Activated CD4-positive, alpha-beta memory T cell treated with anti-CD3 and anti-CD28 coated beads, Interleukin-2, amount 10 ng/mL, durations not matched to agents 7 days and 5 days (primary cell): ENCODE data around the gene RAD21L1. TPM values are rescaled to one million over a fixed set of nuclear protein-coding genes. Genes with fewer than 3 reads are reported as not detected.

Source experiments
- CTCF ChIA-PET: fragments of 350-600 bp; sonication (Branson Sonifier 250); formaldehyde crosslinking; loops from one replicate; lab custom pipeline; 2021; ENCODE audit warnings: antibody characterized with exemption, inconsistent platforms; lab: Charles Lee
- POLR2A ChIA-PET: fragments of 350-600 bp; sonication (Branson Sonifier 250); formaldehyde crosslinking; loops from one replicate; lab custom pipeline; 2021; ENCODE audit warnings: antibody characterized with exemption; lab: Charles Lee
- DNase-seq: peaks from one replicate; pipeline ENCODE4 v3.0.0-alpha.2; 2020
- H3K27ac Mint-ChIP-seq: one replicate; pipeline ENCODE4 v1.8.0; 2021; ENCODE audit warnings: mild to moderate bottlenecking, mixed read lengths
- H3K27me3 Mint-ChIP-seq: one replicate; pipeline ENCODE4 v1.8.0; 2021; ENCODE audit warnings: mixed read lengths
- H3K36me3 Mint-ChIP-seq: one replicate; pipeline ENCODE4 v1.8.0; 2021; ENCODE audit warnings: low read depth, mixed read lengths
- H3K4me1 Mint-ChIP-seq: one replicate; pipeline ENCODE4 v1.8.0; 2021; ENCODE audit warnings: mixed read lengths
- H3K4me3 Mint-ChIP-seq: one replicate; pipeline ENCODE4 v1.8.0; 2021; ENCODE audit warnings: mild to moderate bottlenecking, mixed read lengths
- H3K9me3 Mint-ChIP-seq: one replicate; pipeline ENCODE4 v1.8.0; 2021; ENCODE audit warnings: mixed read lengths
- total RNA-seq, 2 experiments: library from RNA; stranded (reverse); gene quantifications; one replicate each; pipeline ENCODE4 v1.2.3, GENCODE V29; 2021

The RAD21L1 gene
- total RNA-seq, 2 experiments from 2014 or later, result not detected

DNA sequence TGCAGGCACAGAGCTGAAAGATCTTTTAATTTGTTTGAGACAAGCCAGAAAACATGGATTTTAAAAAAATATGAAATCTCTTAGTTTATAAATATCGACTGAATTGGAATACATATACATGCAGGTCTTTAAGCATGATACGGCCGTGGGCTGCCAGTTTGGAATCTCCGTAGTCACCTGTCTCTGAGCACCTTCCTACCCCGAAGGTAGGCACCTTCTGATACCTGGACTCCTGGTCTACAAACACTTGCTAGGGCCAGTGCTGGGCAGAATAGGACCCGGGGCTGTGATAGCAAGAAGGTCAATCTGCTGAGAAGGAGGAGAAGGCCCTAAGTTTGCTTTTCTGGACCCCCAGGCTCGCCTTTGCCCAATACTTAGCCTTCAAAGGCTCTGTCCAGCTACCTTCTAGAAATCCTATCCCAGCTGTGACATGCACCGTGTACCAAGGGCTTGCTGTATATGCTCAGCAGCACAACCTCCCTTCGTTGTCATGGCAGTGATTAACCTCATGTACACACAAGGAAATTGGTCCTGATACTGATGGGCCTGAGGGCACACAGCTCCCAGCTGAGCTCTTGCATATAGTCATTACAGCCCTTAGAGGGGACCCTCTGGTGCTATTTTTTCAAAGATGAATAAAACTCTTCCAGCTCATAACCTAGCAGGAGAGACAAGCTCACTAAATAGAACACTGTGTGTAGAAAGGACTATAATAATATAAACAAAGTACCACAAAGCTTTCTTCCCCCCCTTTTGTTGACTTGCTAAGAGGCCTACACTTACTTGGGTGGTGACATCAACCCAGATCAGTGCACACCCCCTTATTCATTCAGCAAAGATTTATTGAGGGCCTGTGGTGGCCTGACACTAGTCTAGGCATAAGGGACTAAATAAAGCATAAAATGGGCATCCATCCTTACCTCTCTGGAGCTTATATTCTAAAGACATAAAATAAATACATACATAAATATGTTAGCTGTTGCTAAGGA lies 58.0 kb downstream of the RAD21L1 start:
- ChIA-PET POLR2A (interaction anchor here (1.6 to 1.7 kb wide), 2 partner anchors 9 to 17 kb away, joined by 3 to 4 read pairs; no protein-coding TSS in a partner anchor), CTCF (no interaction called here)
- Mint-ChIP-seq H3K9me3 (no peaks in the 10 kb centered on the region), H3K27me3 (no peaks in the 10 kb centered on the region), H3K27ac (no peak overlapping the region), H3K36me3 (no peaks in the 10 kb centered on the region), H3K4me3 (no peak overlapping the region), H3K4me1 (peaks cover 21% of the 10 kb centered on the region)
- no peak for DNase-seq

DNA sequence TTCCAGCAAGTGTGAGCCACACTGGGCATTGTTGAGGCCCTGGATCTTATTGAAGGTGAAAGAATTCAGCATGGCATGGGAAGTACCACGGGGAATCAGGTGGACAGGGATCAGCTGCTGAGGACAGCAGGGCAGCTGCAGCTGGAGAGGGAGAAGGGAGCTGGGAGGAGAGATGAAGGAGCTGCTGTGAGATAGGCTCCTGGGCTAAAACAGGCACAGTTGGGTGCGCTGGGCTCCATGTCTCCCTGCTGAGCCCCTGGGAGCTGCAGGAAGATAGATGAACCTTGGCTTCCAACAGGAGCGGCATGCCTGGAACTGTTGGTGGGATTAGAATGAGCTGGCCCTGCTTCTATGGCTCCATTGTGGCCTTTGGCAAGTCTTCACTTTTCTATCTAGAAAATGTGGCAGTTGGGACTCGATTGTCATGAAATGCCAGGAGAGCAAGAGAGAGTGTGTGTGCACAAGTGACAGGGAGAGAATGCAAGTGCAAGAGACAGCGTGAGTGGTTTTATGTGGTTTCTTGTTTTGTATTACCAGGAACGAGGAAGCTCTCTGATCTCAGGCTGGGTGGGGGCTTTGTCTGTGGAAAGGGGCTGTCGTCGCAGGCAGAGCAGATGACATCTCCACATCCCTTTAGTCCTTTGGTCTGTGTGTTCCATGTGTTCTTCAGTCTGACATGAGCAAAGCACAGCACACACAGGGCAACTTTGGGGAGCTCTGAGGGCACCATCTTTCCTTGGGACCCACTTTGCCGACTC lies 60.6 kb downstream of the RAD21L1 start:
- Mint-ChIP-seq H3K27ac (peak overlapping the region; percentile 12), H3K4me3 (no peak overlapping the region), H3K4me1 (peaks cover 21% of the 10 kb centered on the region), H3K36me3 (no peaks in the 10 kb centered on the region), H3K27me3 (no peaks in the 10 kb centered on the region), H3K9me3 (no peaks in the 10 kb centered on the region)
- ChIA-PET CTCF (interaction anchor here (0.7 kb wide), 1 partner anchor 381 kb away, joined by 6 read pairs; no protein-coding TSS in a partner anchor), POLR2A (interaction anchor here (1.2 to 1.3 kb wide), 2 partner anchors 14 to 39 kb away, joined by 3 to 7 read pairs; no protein-coding TSS in a partner anchor)
- DNase-seq, result no peak

DNA sequence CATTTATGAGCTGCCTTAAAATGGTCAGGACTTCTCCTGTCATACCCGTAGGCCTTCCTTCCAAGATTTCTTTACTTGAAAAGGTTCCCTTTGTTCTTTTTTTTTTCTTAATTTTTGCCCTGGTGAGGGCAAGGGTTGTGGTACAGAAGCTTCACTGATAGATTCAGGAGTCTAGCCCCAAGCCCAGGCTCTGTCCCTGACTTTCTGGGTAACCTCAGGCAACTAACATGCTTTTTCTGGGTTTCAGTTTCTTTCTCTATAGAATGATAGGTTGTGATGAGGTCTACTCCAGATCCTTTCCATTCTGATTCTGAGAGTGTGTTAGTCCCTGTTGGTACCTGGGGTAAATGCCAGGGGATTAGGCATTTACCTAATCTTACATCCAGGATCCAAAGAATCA lies 61.5 kb downstream of the RAD21L1 start:
- DNase-seq, result no peak
- no peaks in the 10 kb centered on the region for H3K27me3 Mint-ChIP-seq
- H3K4me3 Mint-ChIP-seq, result no peak overlapping the region
- peak overlapping the region; percentile 66 for H3K27ac Mint-ChIP-seq
- POLR2A ChIA-PET, result interaction anchor here (1.2 to 1.3 kb wide), 2 partner anchors 13 to 39 kb away, joined by 3 to 7 read pairs; no protein-coding TSS in a partner anchor
- no peaks in the 10 kb centered on the region for H3K9me3 Mint-ChIP-seq
- H3K4me1 Mint-ChIP-seq, result peaks cover 21% of the 10 kb centered on the region
- no peaks in the 10 kb centered on the region for H3K36me3 Mint-ChIP-seq
- CTCF ChIA-PET, result no interaction called here

DNA sequence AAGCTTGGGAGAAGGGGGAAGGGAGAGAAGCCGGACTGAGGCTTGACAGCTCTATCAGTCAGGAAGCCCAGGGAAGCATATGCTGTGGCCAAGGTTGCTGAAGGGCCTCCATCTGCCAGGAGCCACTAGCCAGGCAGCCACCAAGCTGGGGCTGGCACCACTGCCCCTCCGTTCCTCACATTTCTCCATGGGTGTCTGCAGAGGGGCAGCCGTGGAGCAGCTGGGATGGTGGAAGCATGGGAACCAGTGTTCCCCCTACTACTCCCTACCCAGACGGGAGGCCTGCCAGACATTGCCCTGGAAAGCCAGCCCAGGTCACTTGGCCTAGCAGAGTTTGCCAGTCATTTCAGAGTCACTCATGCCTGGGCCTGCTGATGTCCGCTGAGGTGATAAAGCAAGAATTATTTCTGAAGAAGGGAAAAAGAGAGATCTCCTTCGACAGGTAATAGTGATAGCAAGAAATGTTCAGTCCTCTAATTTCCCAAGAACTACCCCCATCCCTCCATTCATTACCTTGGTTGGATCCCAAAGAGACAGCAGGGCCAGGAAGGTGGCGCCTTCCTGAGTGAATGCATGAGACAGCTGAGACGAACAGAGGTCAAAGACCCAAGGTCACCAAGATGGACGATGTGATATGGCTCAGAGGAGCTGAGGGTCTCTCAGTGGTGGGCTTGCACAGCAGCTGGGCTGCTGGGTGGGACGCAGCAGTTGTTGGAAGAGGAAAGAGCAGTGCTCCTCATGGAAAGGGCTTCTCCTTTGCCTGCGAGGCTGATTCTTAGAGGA lies 62.1 kb downstream of the RAD21L1 start:
- H3K4me1 Mint-ChIP-seq, result peaks cover 21% of the 10 kb centered on the region
- H3K36me3 Mint-ChIP-seq, result no peaks in the 10 kb centered on the region
- no peaks in the 10 kb centered on the region for H3K27me3 Mint-ChIP-seq
- ChIA-PET POLR2A (no interaction called here), CTCF (no interaction called here)
- DNase-seq, result no peak
- H3K9me3 Mint-ChIP-seq, result no peaks in the 10 kb centered on the region
- no peak overlapping the region for H3K27ac Mint-ChIP-seq
- no peak overlapping the region for H3K4me3 Mint-ChIP-seq

DNA sequence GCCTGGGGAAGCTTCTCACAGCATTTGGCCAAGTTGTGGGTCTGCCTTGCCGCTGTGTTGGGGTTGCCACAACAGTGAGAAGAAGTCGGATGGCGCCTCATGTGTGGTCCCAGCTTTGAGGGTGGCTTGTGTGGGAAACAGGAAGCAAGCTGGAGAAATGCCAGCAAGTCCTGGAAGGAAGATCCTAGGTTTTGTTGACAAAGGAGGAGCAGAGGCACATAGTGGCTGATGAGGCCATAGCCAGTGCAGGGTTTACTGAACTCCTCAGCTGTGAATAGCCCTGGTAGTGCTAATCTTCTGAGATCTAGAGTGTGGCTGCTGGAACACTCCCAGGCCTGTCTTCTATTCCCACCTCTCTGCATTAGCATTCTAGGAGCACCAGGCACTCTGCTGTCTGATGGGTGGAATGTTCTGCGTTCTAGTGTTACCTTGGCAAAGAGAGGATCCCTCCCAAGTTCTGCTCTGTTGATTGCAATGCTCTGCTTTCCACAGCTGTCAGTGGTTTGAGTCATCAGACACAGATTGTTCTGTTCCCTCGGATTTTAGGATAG lies 65.4 kb downstream of the RAD21L1 start:
- ChIA-PET POLR2A (no interaction called here), CTCF (interaction anchor here (1.4 kb wide), 1 partner anchor 10 kb away, joined by 5 read pairs; no protein-coding TSS in a partner anchor)
- Mint-ChIP-seq H3K27me3 (no peaks in the 10 kb centered on the region), H3K27ac (no peak overlapping the region), H3K9me3 (no peaks in the 10 kb centered on the region), H3K36me3 (no peaks in the 10 kb centered on the region), H3K4me3 (no peak overlapping the region), H3K4me1 (peaks cover 18% of the 10 kb centered on the region)
- no peak for DNase-seq

DNA sequence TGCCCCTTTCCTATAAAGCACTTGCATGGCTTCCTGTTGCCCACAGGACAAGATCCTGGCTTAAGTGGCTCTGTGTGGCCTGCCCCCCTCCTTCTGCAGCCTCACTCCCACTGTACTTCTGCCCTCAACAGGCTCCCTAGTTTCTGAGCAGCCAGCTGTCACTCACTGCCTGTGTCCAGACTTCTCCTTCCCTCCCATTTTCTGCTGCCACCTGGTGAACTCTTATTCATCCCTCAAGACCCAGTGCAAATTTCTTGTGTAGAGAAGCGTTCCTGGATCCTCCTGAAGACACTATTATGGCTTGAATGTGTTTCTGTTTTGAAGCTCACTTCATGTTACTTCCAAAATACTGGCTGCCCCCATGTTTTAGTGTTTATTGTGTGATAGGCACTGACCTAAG lies 66.8 kb downstream of the RAD21L1 start:
- no peak overlapping the region for H3K27ac Mint-ChIP-seq
- ChIA-PET CTCF (no interaction called here), POLR2A (interaction anchor here (1.1 kb wide), 1 partner anchor 9 kb away, joined by 3 read pairs; no protein-coding TSS in a partner anchor)
- no peak for DNase-seq
- peaks cover 5% of the 10 kb centered on the region for H3K4me1 Mint-ChIP-seq
- no peaks in the 10 kb centered on the region for H3K9me3 Mint-ChIP-seq
- no peaks in the 10 kb centered on the region for H3K36me3 Mint-ChIP-seq
- no peak overlapping the region for H3K4me3 Mint-ChIP-seq
- H3K27me3 Mint-ChIP-seq, result no peaks in the 10 kb centered on the region

DNA sequence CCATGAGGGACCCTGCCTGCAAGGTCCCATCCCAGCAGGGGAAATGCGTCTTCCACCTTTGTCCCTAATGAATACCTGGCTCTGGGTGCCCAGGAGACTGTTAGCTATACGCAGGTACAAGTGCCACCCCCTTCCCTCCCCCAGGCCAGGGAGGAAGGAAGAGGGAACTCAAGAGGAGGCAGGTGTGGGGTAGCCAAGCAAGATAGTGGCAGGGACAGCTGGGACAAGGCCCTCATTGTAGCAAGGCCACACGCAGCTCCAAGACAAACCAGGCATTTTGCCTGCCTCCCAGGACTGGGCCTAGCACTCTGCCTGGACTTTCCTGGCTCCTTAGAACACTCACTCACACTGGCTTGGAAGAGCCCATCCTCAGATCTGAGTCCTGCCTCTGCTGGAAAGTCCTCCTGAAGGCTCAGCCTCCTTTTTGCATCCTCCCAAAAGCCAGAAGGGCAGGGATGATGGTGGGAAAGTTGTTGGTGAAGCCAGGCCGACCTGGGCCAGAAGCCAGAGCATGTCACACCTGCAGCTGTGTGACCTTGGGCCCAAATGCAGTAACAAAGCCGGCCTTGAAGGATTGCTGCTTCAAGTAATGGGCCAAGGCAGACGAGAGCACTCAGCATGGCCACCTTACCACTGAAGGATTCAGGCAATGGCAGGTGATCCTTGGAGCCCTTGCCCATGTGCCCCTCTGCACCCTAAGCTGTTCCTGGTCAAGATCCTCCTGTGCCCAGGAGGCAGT lies 68.0 kb downstream of the RAD21L1 start:
- Mint-ChIP-seq H3K4me1 (no peaks in the 10 kb centered on the region), H3K27ac (no peak overlapping the region), H3K36me3 (no peaks in the 10 kb centered on the region), H3K4me3 (no peak overlapping the region), H3K9me3 (no peaks in the 10 kb centered on the region), H3K27me3 (no peaks in the 10 kb centered on the region)
- POLR2A ChIA-PET, result no interaction called here
- DNase-seq, result no peak
- CTCF ChIA-PET, result no interaction called here

DNA sequence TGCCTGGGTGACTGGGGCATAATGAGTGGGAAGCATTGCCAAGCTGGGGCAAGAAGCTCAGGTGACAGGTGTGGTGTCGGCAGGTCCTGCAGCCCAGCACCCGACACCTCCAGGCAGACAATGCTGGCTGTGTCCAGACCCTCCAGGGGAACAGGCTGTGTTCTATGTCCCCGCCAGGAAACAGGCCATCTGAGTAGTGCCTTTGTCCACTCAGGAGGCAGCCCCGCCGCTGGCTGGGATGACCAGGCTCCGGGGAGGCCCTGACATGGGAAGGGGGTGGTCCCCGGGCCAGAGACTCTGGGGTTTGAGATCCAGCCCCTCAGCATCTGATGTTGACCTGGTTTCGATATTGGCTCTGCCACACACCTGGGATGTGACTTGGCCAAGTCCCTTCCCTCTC lies 68.7 kb downstream of the RAD21L1 start:
- Mint-ChIP-seq H3K9me3 (no peaks in the 10 kb centered on the region), H3K36me3 (no peaks in the 10 kb centered on the region), H3K27me3 (no peaks in the 10 kb centered on the region), H3K4me1 (peaks cover under 1% of the 10 kb centered on the region), H3K27ac (no peak overlapping the region), H3K4me3 (no peak overlapping the region)
- ChIA-PET CTCF (no interaction called here), POLR2A (no interaction called here)
- no peak for DNase-seq

DNA sequence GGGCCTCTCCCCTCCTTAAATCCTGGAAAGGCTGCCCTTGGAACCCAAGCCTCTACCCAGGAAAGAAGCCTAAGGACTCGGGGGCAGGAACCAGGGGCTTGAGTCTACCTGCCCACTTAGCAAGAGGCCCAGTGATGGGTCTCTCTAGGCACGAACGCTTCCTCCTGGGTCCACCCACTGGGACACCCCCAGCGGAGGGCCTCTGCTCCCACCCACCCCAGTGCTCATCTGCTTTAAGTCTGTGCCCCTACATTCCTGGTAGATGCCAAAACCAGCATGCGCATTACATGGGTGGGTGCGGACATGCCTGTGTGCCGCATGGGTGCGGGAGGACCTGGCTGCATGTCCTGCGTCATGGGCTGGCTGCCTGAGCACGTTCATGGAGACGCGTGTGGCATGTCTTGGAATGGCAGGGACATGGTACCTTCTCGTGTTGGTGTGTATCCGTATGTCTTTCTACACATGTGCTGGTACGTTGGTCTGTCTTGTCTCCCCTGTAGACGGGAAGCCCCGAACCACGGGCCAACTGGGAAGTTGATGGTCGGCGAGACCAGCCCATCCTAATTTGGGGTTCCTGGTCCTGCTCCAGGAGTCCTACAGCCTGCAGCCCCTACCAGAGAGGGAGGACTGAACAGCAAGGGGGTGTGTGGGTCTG lies 69.6 kb downstream of the RAD21L1 start:
- ChIA-PET CTCF (no interaction called here), POLR2A (no interaction called here)
- no peak overlapping the region for H3K27ac Mint-ChIP-seq

DNA sequence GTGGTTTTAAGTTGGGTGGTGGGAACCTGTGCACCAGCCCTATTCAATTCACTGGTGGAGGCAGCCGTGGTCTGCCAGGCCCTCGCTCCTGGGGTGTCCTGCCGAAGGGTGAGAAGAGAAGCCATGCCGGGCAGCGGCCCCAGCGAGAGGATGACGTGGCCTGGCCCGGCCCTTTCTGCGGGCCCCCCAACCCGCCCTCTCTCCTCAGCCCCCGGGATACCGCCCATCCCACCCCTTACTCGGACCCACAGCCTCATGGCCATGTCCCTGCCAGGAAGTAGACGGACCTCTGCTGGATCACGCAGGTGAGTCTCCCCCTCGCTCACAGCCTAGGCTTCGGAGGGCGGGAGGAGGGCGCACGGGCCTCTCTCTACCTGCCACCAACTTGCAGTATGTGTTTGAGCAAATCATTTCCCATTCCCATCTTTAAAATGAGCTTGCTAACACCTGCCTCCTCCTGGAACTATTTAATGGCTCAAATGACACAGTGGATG lies 70.3 kb downstream of the RAD21L1 start:
- Mint-ChIP-seq H3K9me3 (no peaks in the 10 kb centered on the region), H3K27ac (no peak overlapping the region), H3K27me3 (no peaks in the 10 kb centered on the region), H3K4me3 (no peak overlapping the region), H3K4me1 (peaks cover 18% of the 10 kb centered on the region), H3K36me3 (no peaks in the 10 kb centered on the region)
- CTCF ChIA-PET, result no interaction called here
- POLR2A ChIA-PET, result no interaction called here
- DNase-seq, result no peak

More for the DNA sequence above, 69.6 kb downstream of the RAD21L1 start:
- H3K4me3 Mint-ChIP-seq, result no peak overlapping the region
- H3K36me3 Mint-ChIP-seq, result no peaks in the 10 kb centered on the region
- H3K9me3 Mint-ChIP-seq, result no peaks in the 10 kb centered on the region
- no peak for DNase-seq
- H3K27me3 Mint-ChIP-seq, result no peaks in the 10 kb centered on the region
- H3K4me1 Mint-ChIP-seq, result peaks cover 10% of the 10 kb centered on the region

DNA sequence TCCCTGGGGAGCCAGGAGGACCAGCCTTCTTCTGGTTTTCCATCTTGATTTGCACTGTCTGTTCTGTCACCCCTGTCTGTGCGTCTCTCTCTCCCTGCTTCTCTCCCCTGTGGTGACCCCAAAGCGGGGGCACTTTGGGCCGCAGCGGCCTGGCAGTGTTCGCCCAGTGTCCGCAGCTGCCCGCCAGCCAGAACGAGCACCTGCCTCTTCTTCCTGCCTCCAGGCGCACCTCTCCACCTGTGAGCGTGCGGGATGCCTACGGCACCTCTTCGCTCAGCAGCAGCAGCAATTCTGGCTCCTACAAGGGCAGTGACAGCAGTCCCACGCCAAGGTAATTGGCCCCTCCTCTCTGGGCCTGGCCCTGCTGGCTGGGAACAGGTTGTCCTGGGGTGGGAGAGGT lies 71.1 kb downstream of the RAD21L1 start:
- H3K36me3 Mint-ChIP-seq, result no peaks in the 10 kb centered on the region
- no peak overlapping the region for H3K4me3 Mint-ChIP-seq
- no peak for DNase-seq
- no peaks in the 10 kb centered on the region for H3K9me3 Mint-ChIP-seq
- peaks cover 21% of the 10 kb centered on the region for H3K4me1 Mint-ChIP-seq
- H3K27ac Mint-ChIP-seq, result no peak overlapping the region
- no peaks in the 10 kb centered on the region for H3K27me3 Mint-ChIP-seq
- ChIA-PET POLR2A (no interaction called here), CTCF (no interaction called here)
